ENCODE data around the gene MDFI.

Gene MDFI

GRCh38 chr6:41700463-41701347 is 62.4 kb downstream of the MDFI start:
- peaks cover 6 to 55% (median 30%) of the 10 kb centered on the region in 5 donors for H3K4me1 ChIP-seq (ENCODE audit: control insufficient read depth in 5 of 5, insufficient read depth in 5 of 5, low read length in 5 of 5)
- no peaks in the 10 kb centered on the region for H3K9me3 ChIP-seq (ENCODE audit: control insufficient read depth in 5 of 5, low read length in 5 of 5)
- H3K36me3 ChIP-seq (ENCODE audit: control insufficient read depth in 5 of 5, insufficient read depth in 5 of 5, low read length in 5 of 5) = peaks cover 0 to 23% (median 10%) of the 10 kb centered on the region in 5 donors
- no peak overlapping the region for H3K27ac ChIP-seq (ENCODE audit: low read depth, low read length)
- H3K27me3 ChIP-seq (ENCODE audit: control insufficient read depth in 5 of 5, insufficient read depth in 4 of 5, low read length in 5 of 5) = no peaks in the 10 kb centered on the region
- peak overlapping the region in 2 of 5 donors; percentile 14 to 23 for H3K9ac ChIP-seq (ENCODE audit: low read length in 5 of 5)
- H3K4me3 ChIP-seq (ENCODE audit: low read depth in 1 of 5, low read length in 5 of 5) = no peak overlapping the region

GRCh38 chr6:41702089-41702745 is 63.9 kb downstream of the MDFI start:
- Histone ChIP-seq H3K4me3 (ENCODE audit: low read depth in 1 of 5, low read length in 5 of 5) (no peak overlapping the region), H3K9me3 (ENCODE audit: control insufficient read depth in 5 of 5, low read length in 5 of 5) (no peaks in the 10 kb centered on the region), H3K9ac (ENCODE audit: low read length in 5 of 5) (no peak overlapping the region), H3K4me1 (ENCODE audit: control insufficient read depth in 5 of 5, insufficient read depth in 5 of 5, low read length in 5 of 5) (peaks cover 11 to 67% (median 44%) of the 10 kb centered on the region in 5 donors), H3K36me3 (ENCODE audit: control insufficient read depth in 5 of 5, insufficient read depth in 5 of 5, low read length in 5 of 5) (peaks cover 0 to 23% (median 10%) of the 10 kb centered on the region in 5 donors), H3K27ac (ENCODE audit: low read depth, low read length) (no peak overlapping the region), H3K27me3 (ENCODE audit: control insufficient read depth in 5 of 5, insufficient read depth in 4 of 5, low read length in 5 of 5) (no peaks in the 10 kb centered on the region)

DNA sequence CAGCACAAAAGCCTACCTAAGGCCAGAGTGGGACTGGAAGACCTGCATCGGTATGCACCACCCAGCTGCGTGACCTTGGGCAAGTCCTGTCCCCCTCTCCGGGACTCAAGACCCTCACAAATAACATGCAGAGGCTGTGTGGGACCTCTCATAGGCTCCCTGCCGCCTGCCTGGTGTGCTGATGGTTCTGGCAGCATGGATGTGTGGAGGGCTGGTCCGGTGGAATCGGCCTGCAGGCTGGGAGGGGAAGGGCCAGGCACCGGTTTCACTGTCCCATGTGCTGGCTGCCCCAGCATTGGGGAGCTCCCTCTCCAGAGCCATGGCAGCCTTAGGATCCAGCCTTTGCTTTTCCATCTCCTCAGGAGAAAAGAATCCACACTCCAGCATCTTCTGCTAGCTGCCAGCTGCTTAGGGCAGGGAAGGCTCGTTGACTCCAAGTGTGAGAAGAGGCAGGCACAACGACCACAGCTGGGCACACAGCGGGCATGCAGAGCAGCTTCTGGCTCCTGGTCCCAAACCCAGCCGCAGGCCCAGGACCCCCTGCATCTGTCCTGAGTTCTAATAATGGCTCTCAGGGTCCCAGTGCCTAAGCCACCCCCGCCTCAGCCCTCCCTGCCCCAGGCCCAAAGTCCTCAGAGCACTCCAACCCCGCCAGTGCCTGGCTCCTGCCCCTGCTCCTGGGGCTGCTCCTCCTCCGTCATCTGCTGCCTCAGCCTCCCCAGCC is 64.7 kb downstream of the MDFI start:
- Histone ChIP-seq H3K27ac (ENCODE audit: low read depth, low read length) (no peak overlapping the region), H3K27me3 (ENCODE audit: control insufficient read depth in 5 of 5, insufficient read depth in 4 of 5, low read length in 5 of 5) (no peaks in the 10 kb centered on the region), H3K36me3 (ENCODE audit: control insufficient read depth in 5 of 5, insufficient read depth in 5 of 5, low read length in 5 of 5) (peaks cover 0 to 23% (median 10%) of the 10 kb centered on the region in 5 donors), H3K9me3 (ENCODE audit: control insufficient read depth in 5 of 5, low read length in 5 of 5) (no peaks in the 10 kb centered on the region), H3K4me1 (ENCODE audit: control insufficient read depth in 5 of 5, insufficient read depth in 5 of 5, low read length in 5 of 5) (peaks cover 11 to 74% (median 51%) of the 10 kb centered on the region in 5 donors), H3K9ac (ENCODE audit: low read length in 5 of 5) (no peak overlapping the region), H3K4me3 (ENCODE audit: low read depth in 1 of 5, low read length in 5 of 5) (no peak overlapping the region)

All from subcutaneous abdominal adipose tissue (tissue), 5 donors.